ENCODE measurements around the gene SP6.
A peak's percentile ranks its signal among the peaks of the same experiment; 100 is the strongest.

Gene SP6

DNA sequence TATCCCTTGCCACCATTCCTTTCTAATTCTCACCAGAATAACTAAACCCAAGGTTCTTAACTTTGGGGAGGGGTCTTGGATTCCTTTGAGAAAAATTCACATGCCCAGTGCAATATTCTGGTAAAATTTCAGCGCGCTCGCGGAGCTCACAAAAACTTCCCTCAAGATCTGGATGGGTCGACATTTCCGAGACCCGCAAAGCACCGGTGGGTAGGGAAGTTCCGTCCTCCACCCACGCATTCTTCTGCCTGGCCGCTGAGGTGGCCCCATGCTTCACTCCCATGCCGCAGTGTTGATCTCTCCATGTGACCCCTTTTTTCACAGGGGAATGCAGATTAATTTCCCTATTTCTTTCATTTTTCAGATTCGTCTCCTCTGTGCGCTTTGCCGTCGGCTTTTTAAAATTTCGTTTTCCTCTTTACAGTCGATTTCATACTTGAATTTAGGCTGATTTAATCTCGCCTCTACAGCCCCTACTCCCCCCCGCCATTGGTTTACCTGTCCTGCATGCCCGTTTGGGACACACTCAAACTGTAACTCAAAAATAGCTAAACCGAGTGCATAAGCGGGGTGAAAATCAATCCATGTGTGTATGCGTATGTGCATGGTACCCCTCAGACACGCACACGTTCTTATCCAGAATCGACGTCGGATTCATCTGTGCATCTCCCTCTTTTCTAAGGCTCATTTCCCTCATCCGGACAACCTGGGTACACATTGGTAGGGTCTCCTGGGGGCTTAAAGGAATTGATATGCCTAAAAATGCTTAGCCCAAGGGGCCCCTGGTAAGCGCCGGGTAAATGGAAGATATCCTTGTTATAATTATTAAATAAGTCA lies 1.4 kb upstream of the SP6 start:
- Histone ChIP-seq H4K20me1 (ENCODE audit: low read depth, low read length) (no peaks in the 10 kb centered on the region), H3K4me2 (ENCODE audit: low read depth, low read length, poor library complexity, severe bottlenecking) (no peak overlapping the region), H3K9me3 (ENCODE audit: insufficient read depth, low read length) (no peaks in the 10 kb centered on the region), H3K4me3 (ENCODE audit: insufficient read depth, low read length, poor library complexity, severe bottlenecking) (no peak overlapping the region), H3K27me3 (ENCODE audit: low read length) (no peaks in the 10 kb centered on the region), H2AFZ (ENCODE audit: low read depth, low read length, severe bottlenecking) (no peak overlapping the region), H3F3A (ENCODE audit: insufficient read depth) (no peaks in the 10 kb centered on the region), H3K9me2 (replicated peaks; ENCODE audit: insufficient read depth, low read length) (no peaks in the 10 kb centered on the region), H3K36me3 (ENCODE audit: low read length) (no peaks in the 10 kb centered on the region), H3K79me2 (ENCODE audit: insufficient read depth, low read length) (no peaks in the 10 kb centered on the region), H3K9ac (ENCODE audit: low read length) (no peak overlapping the region), H3K27ac (ENCODE audit: low read depth, low read length) (no peak overlapping the region)
- TF ChIP-seq, protein P1, sequence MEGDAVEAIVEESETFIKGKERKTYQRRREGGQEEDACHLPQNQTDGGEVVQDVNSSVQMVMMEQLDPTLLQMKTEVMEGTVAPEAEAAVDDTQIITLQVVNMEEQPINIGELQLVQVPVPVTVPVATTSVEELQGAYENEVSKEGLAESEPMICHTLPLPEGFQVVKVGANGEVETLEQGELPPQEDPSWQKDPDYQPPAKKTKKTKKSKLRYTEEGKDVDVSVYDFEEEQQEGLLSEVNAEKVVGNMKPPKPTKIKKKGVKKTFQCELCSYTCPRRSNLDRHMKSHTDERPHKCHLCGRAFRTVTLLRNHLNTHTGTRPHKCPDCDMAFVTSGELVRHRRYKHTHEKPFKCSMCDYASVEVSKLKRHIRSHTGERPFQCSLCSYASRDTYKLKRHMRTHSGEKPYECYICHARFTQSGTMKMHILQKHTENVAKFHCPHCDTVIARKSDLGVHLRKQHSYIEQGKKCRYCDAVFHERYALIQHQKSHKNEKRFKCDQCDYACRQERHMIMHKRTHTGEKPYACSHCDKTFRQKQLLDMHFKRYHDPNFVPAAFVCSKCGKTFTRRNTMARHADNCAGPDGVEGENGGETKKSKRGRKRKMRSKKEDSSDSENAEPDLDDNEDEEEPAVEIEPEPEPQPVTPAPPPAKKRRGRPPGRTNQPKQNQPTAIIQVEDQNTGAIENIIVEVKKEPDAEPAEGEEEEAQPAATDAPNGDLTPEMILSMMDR (IDR thresholded peaks at IDR 0.05; ENCODE audit: insufficient read depth, low read length, poor library complexity, severe bottlenecking), result no peak
- peak; percentile 97 for TF ChIP-seq EZH2phosphoT487 (conservative IDR thresholded peaks at IDR 0.05; ENCODE audit: low read length)

DNA sequence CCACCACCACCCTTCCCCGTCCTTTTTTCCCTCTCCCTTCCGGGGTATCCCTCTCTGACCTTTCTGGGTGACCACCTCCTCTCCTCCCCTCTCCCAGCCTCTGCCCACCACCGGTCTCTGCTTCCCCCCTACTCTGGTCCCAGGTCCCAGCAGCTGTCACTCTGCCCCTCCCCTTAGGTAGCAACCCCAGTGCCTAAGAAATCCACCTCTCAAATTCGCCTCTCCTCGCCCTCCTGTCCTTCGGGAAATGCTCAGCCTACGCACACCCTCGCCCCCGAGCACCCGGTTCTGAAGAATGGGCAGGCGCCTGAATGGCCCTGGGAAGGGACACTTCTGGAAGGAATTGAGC lies 775 bp upstream of the SP6 start:
- Histone ChIP-seq H3K4me2 (ENCODE audit: low read depth, low read length, poor library complexity, severe bottlenecking) (no peak overlapping the region), H3K27me3 (ENCODE audit: low read length) (no peaks in the 10 kb centered on the region), H2AFZ (ENCODE audit: low read depth, low read length, severe bottlenecking) (no peak overlapping the region), H3F3A (ENCODE audit: insufficient read depth) (no peaks in the 10 kb centered on the region), H4K20me1 (ENCODE audit: low read depth, low read length) (no peaks in the 10 kb centered on the region), H3K27ac (ENCODE audit: low read depth, low read length) (no peak overlapping the region), H3K9me3 (ENCODE audit: insufficient read depth, low read length) (no peaks in the 10 kb centered on the region), H3K79me2 (ENCODE audit: insufficient read depth, low read length) (no peaks in the 10 kb centered on the region), H3K9me2 (replicated peaks; ENCODE audit: insufficient read depth, low read length) (no peaks in the 10 kb centered on the region), H3K4me3 (ENCODE audit: insufficient read depth, low read length, poor library complexity, severe bottlenecking) (no peak overlapping the region), H3K9ac (ENCODE audit: low read length) (no peak overlapping the region), H3K36me3 (ENCODE audit: low read length) (no peaks in the 10 kb centered on the region)
- TF ChIP-seq EZH2phosphoT487 (conservative IDR thresholded peaks at IDR 0.05; ENCODE audit: low read length), result no peak
- TF ChIP-seq, protein P1 (IDR thresholded peaks at IDR 0.05; ENCODE audit: insufficient read depth, low read length, poor library complexity, severe bottlenecking), result no peak

DNA sequence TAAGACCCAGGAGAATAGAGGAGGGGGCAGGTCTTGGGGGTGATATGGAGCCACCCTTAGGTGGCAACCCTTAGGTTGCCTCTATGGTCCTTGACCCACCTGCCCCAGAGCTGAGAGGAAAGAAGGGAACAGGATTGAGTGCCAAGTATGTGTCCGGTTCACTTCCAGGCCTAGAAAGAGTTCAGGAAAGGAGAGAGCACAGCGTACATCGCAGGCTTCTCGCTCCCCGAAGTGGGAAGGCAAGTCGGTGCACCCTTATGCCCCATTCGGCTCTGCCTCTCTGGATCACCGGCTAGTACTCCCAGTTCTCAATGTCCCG lies 631 bp downstream of the SP6 start:
- H4K20me1 ChIP-seq (ENCODE audit: low read depth, low read length), result no peaks in the 10 kb centered on the region
- H3K4me3 ChIP-seq (ENCODE audit: insufficient read depth, low read length, poor library complexity, severe bottlenecking), result no peak overlapping the region

More for the DNA sequence above, 631 bp downstream of the SP6 start:
- Histone ChIP-seq H3K27ac (ENCODE audit: low read depth, low read length) (no peak overlapping the region), H3K27me3 (ENCODE audit: low read length) (no peaks in the 10 kb centered on the region), H3K9me2 (replicated peaks; ENCODE audit: insufficient read depth, low read length) (no peaks in the 10 kb centered on the region), H3K79me2 (ENCODE audit: insufficient read depth, low read length) (no peaks in the 10 kb centered on the region), H3K4me2 (ENCODE audit: low read depth, low read length, poor library complexity, severe bottlenecking) (no peak overlapping the region), H3K36me3 (ENCODE audit: low read length) (no peaks in the 10 kb centered on the region), H3K9ac (ENCODE audit: low read length) (no peak overlapping the region), H3K9me3 (ENCODE audit: insufficient read depth, low read length) (no peaks in the 10 kb centered on the region), H2AFZ (ENCODE audit: low read depth, low read length, severe bottlenecking) (no peak overlapping the region), H3F3A (ENCODE audit: insufficient read depth) (no peaks in the 10 kb centered on the region)
- no peak for TF ChIP-seq EZH2phosphoT487 (conservative IDR thresholded peaks at IDR 0.05; ENCODE audit: low read length)
- TF ChIP-seq, protein P1 (IDR thresholded peaks at IDR 0.05; ENCODE audit: insufficient read depth, low read length, poor library complexity, severe bottlenecking), result no peak
